PFSK-1 (cell line): ENCODE results near the gene ACAD8.

Source experiments
- FOXP2 ChIP-seq: optimal IDR thresholded peaks from 2 replicates; pipeline ENCODE3; 2011; ENCODE audit warnings: borderline replicate concordance, control low read depth, inconsistent platforms; ENCODE audit not compliant: insufficient read depth; ENCODE audit errors: extremely low read length, extremely low read depth
- POLR2AphosphoS5 ChIP-seq: IDR thresholded peaks from 2 replicates; pipeline ENCODE4 v1.6.1; 2012; ENCODE audit warnings: low read depth, mild to moderate bottlenecking, control low read depth, low read length, moderate library complexity
- REST ChIP-seq, 2 experiments: IDR thresholded peaks; 2 replicates each; pipeline versions ENCODE4 v1.6.1 to v1.8.0; 2011 to 2012; ENCODE audit warnings: low read depth in 2 of 2, low read length in 2 of 2, control low read depth in 1 of 2, inconsistent platforms in 1 of 2, mild to moderate bottlenecking in 1 of 2, moderate library complexity in 1 of 2; ENCODE audit not compliant: insufficient read depth in 1 of 2
- SIN3A ChIP-seq: IDR thresholded peaks from 2 replicates; pipeline ENCODE4 v1.6.1; 2012; ENCODE audit warnings: mild to moderate bottlenecking, low read length, moderate library complexity, borderline replicate concordance; ENCODE audit not compliant: insufficient read depth
- TAF1 ChIP-seq: IDR thresholded peaks from 2 replicates; pipeline ENCODE4 v1.6.1; 2012; ENCODE audit warnings: low read length, control low read depth, borderline replicate concordance; ENCODE audit not compliant: insufficient read depth

GRCh38 chr11:134273317-134273712, 19.9 kb downstream of the ACAD8 start:
- no peak for TF ChIP-seq SIN3A
- no peak for TF ChIP-seq TAF1
- no peak for TF ChIP-seq POLR2AphosphoS5
- TF ChIP-seq REST (IDR thresholded peaks at IDR 0.05; ENCODE audit: insufficient read depth in 1 of 2, low read depth in 2 of 2, low read length in 2 of 2): no peak
- no peak for TF ChIP-seq FOXP2
